ENCODE results near the gene SMAD6. TPM values are rescaled to one million over a fixed set of nuclear protein-coding genes. Genes with fewer than 3 reads are reported as not detected.

Gene SMAD6
- total RNA-seq, 1 donor from 2014 or later: 8.9 TPM

GRCh38 chr15:66744610-66745279 lies 42.7 kb downstream of the SMAD6 start:
- H3K27ac ChIP-seq (ENCODE audit: low read depth, low read length): no peak overlapping the region
- H3K9ac ChIP-seq (ENCODE audit: low read depth in 1 of 3, low read length in 3 of 3): no peak overlapping the region
- peaks cover 11 to 37% (median 12%) of the 10 kb centered on the region in 3 donors for H3K4me1 ChIP-seq (ENCODE audit: control insufficient read depth in 3 of 3, insufficient read depth in 3 of 3, low read length in 3 of 3)

GRCh38 chr15:66745530-66746230 lies 43.6 kb downstream of the SMAD6 start:
- H3K27ac ChIP-seq (ENCODE audit: low read depth, low read length): no peak overlapping the region
- no peaks in the 10 kb centered on the region for H3K36me3 ChIP-seq (ENCODE audit: control insufficient read depth in 3 of 3, insufficient read depth in 3 of 3, low read length in 3 of 3)
- no peaks in the 10 kb centered on the region for H3K9me3 ChIP-seq (ENCODE audit: control insufficient read depth in 3 of 3, low read length in 3 of 3)
- peaks cover 11 to 36% (median 11%) of the 10 kb centered on the region in 3 donors for H3K4me1 ChIP-seq (ENCODE audit: control insufficient read depth in 3 of 3, insufficient read depth in 3 of 3, low read length in 3 of 3)
- H3K9ac ChIP-seq (ENCODE audit: low read depth in 1 of 3, low read length in 3 of 3): peak overlapping the region in 1 of 3 donors; percentile 16
- H3K4me3 ChIP-seq (ENCODE audit: low read length in 3 of 3): no peak overlapping the region
- H3K27me3 ChIP-seq (ENCODE audit: control insufficient read depth in 3 of 3, insufficient read depth in 3 of 3, low read length in 3 of 3): no peaks in the 10 kb centered on the region

More at GRCh38 chr15:66744610-66745279, 42.7 kb downstream of the SMAD6 start:
- Histone ChIP-seq H3K36me3 (ENCODE audit: control insufficient read depth in 3 of 3, insufficient read depth in 3 of 3, low read length in 3 of 3) (no peaks in the 10 kb centered on the region), H3K9me3 (ENCODE audit: control insufficient read depth in 3 of 3, low read length in 3 of 3) (no peaks in the 10 kb centered on the region), H3K27me3 (ENCODE audit: control insufficient read depth in 3 of 3, insufficient read depth in 3 of 3, low read length in 3 of 3) (no peaks in the 10 kb centered on the region), H3K4me3 (ENCODE audit: low read length in 3 of 3) (no peak overlapping the region)

GRCh38 chr15:66746231-66746605 lies 44.2 kb downstream of the SMAD6 start:
- H3K27me3 ChIP-seq (ENCODE audit: control insufficient read depth in 3 of 3, insufficient read depth in 3 of 3, low read length in 3 of 3): no peaks in the 10 kb centered on the region
- H3K9ac ChIP-seq (ENCODE audit: low read depth in 1 of 3, low read length in 3 of 3): peak overlapping the region in 1 of 3 donors; percentile 16
- peaks cover 6 to 39% (median 9%) of the 10 kb centered on the region in 3 donors for H3K4me1 ChIP-seq (ENCODE audit: control insufficient read depth in 3 of 3, insufficient read depth in 3 of 3, low read length in 3 of 3)
- no peak overlapping the region for H3K4me3 ChIP-seq (ENCODE audit: low read length in 3 of 3)
- H3K36me3 ChIP-seq (ENCODE audit: control insufficient read depth in 3 of 3, insufficient read depth in 3 of 3, low read length in 3 of 3): no peaks in the 10 kb centered on the region
- H3K27ac ChIP-seq (ENCODE audit: low read depth, low read length): no peak overlapping the region
- H3K9me3 ChIP-seq (ENCODE audit: control insufficient read depth in 3 of 3, low read length in 3 of 3): no peaks in the 10 kb centered on the region

- Histone ChIP-seq H3K27ac (ENCODE audit: low read depth, low read length) (no peak overlapping the region), H3K4me1 (ENCODE audit: control insufficient read depth in 3 of 3, insufficient read depth in 3 of 3, low read length in 3 of 3) (peaks cover 4 to 45% (median 10%) of the 10 kb centered on the region in 3 donors)
These were observed 45.2 kb downstream of the SMAD6 start for GRCh38 chr15:66747223-66747622.

GRCh38 chr15:66747886-66748707 lies 46.1 kb downstream of the SMAD6 start:
- no peaks in the 10 kb centered on the region for H3K27me3 ChIP-seq (ENCODE audit: control insufficient read depth in 3 of 3, insufficient read depth in 3 of 3, low read length in 3 of 3)
- no peak overlapping the region for H3K27ac ChIP-seq (ENCODE audit: low read depth, low read length)
- H3K4me1 ChIP-seq (ENCODE audit: control insufficient read depth in 3 of 3, insufficient read depth in 3 of 3, low read length in 3 of 3): peaks cover 4 to 45% (median 10%) of the 10 kb centered on the region in 3 donors
- H3K9me3 ChIP-seq (ENCODE audit: control insufficient read depth in 3 of 3, low read length in 3 of 3): no peaks in the 10 kb centered on the region
- H3K9ac ChIP-seq (ENCODE audit: low read depth in 1 of 3, low read length in 3 of 3): no peak overlapping the region
- H3K36me3 ChIP-seq (ENCODE audit: control insufficient read depth in 3 of 3, insufficient read depth in 3 of 3, low read length in 3 of 3): no peaks in the 10 kb centered on the region
- H3K4me3 ChIP-seq (ENCODE audit: low read length in 3 of 3): no peak overlapping the region

More at GRCh38 chr15:66747223-66747622, 45.2 kb downstream of the SMAD6 start:
- Histone ChIP-seq H3K4me3 (ENCODE audit: low read length in 3 of 3) (no peak overlapping the region), H3K9ac (ENCODE audit: low read depth in 1 of 3, low read length in 3 of 3) (no peak overlapping the region), H3K9me3 (ENCODE audit: control insufficient read depth in 3 of 3, low read length in 3 of 3) (no peaks in the 10 kb centered on the region), H3K27me3 (ENCODE audit: control insufficient read depth in 3 of 3, insufficient read depth in 3 of 3, low read length in 3 of 3) (no peaks in the 10 kb centered on the region), H3K36me3 (ENCODE audit: control insufficient read depth in 3 of 3, insufficient read depth in 3 of 3, low read length in 3 of 3) (no peaks in the 10 kb centered on the region)

GRCh38 chr15:66748708-66749035 lies 46.6 kb downstream of the SMAD6 start:
- Histone ChIP-seq H3K27me3 (ENCODE audit: control insufficient read depth in 3 of 3, insufficient read depth in 3 of 3, low read length in 3 of 3) (no peaks in the 10 kb centered on the region), H3K9me3 (ENCODE audit: control insufficient read depth in 3 of 3, low read length in 3 of 3) (no peaks in the 10 kb centered on the region), H3K4me1 (ENCODE audit: control insufficient read depth in 3 of 3, insufficient read depth in 3 of 3, low read length in 3 of 3) (peaks cover 10 to 46% (median 10%) of the 10 kb centered on the region in 3 donors), H3K9ac (ENCODE audit: low read depth in 1 of 3, low read length in 3 of 3) (no peak overlapping the region), H3K36me3 (ENCODE audit: control insufficient read depth in 3 of 3, insufficient read depth in 3 of 3, low read length in 3 of 3) (no peaks in the 10 kb centered on the region), H3K27ac (ENCODE audit: low read depth, low read length) (no peak overlapping the region), H3K4me3 (ENCODE audit: low read length in 3 of 3) (no peak overlapping the region)

GRCh38 chr15:66749841-66750575 lies 48.0 kb downstream of the SMAD6 start:
- no peak overlapping the region for H3K27ac ChIP-seq (ENCODE audit: low read depth, low read length)
- H3K4me1 ChIP-seq (ENCODE audit: control insufficient read depth in 3 of 3, insufficient read depth in 3 of 3, low read length in 3 of 3): peaks cover 9 to 44% (median 14%) of the 10 kb centered on the region in 3 donors
- no peak overlapping the region for H3K9ac ChIP-seq (ENCODE audit: low read depth in 1 of 3, low read length in 3 of 3)
- H3K9me3 ChIP-seq (ENCODE audit: control insufficient read depth in 3 of 3, low read length in 3 of 3): peaks cover 0 to 3% (median 0%) of the 10 kb centered on the region in 3 donors
- no peaks in the 10 kb centered on the region for H3K36me3 ChIP-seq (ENCODE audit: control insufficient read depth in 3 of 3, insufficient read depth in 3 of 3, low read length in 3 of 3)
- no peak overlapping the region for H3K4me3 ChIP-seq (ENCODE audit: low read length in 3 of 3)
- no peaks in the 10 kb centered on the region for H3K27me3 ChIP-seq (ENCODE audit: control insufficient read depth in 3 of 3, insufficient read depth in 3 of 3, low read length in 3 of 3)

- peaks cover 0 to 7% (median 3%) of the 10 kb centered on the region in 3 donors for H3K9me3 ChIP-seq (ENCODE audit: control insufficient read depth in 3 of 3, low read length in 3 of 3)
- H3K4me1 ChIP-seq (ENCODE audit: control insufficient read depth in 3 of 3, insufficient read depth in 3 of 3, low read length in 3 of 3): peaks cover 9 to 39% (median 14%) of the 10 kb centered on the region in 3 donors
These were observed 48.6 kb downstream of the SMAD6 start for GRCh38 chr15:66750609-66751008.

GRCh38 chr15:66751579-66751978 lies 49.5 kb downstream of the SMAD6 start:
- Histone ChIP-seq H3K9ac (ENCODE audit: low read depth in 1 of 3, low read length in 3 of 3) (peak overlapping the region in 1 of 3 donors; percentile 2), H3K27me3 (ENCODE audit: control insufficient read depth in 3 of 3, insufficient read depth in 3 of 3, low read length in 3 of 3) (no peaks in the 10 kb centered on the region), H3K9me3 (ENCODE audit: control insufficient read depth in 3 of 3, low read length in 3 of 3) (peaks cover 0 to 7% (median 3%) of the 10 kb centered on the region in 3 donors), H3K27ac (ENCODE audit: low read depth, low read length) (no peak overlapping the region), H3K4me3 (ENCODE audit: low read length in 3 of 3) (no peak overlapping the region), H3K4me1 (ENCODE audit: control insufficient read depth in 3 of 3, insufficient read depth in 3 of 3, low read length in 3 of 3) (peaks cover 10 to 33% (median 14%) of the 10 kb centered on the region in 3 donors), H3K36me3 (ENCODE audit: control insufficient read depth in 3 of 3, insufficient read depth in 3 of 3, low read length in 3 of 3) (no peaks in the 10 kb centered on the region)

More at GRCh38 chr15:66750609-66751008, 48.6 kb downstream of the SMAD6 start:
- Histone ChIP-seq H3K27ac (ENCODE audit: low read depth, low read length) (no peak overlapping the region), H3K4me3 (ENCODE audit: low read length in 3 of 3) (no peak overlapping the region), H3K27me3 (ENCODE audit: control insufficient read depth in 3 of 3, insufficient read depth in 3 of 3, low read length in 3 of 3) (no peaks in the 10 kb centered on the region), H3K36me3 (ENCODE audit: control insufficient read depth in 3 of 3, insufficient read depth in 3 of 3, low read length in 3 of 3) (no peaks in the 10 kb centered on the region), H3K9ac (ENCODE audit: low read depth in 1 of 3, low read length in 3 of 3) (no peak overlapping the region)
